GM23338 (cell line): ENCODE results near the gene ATP2B1. TPM values are rescaled to one million over a fixed set of nuclear protein-coding genes. Genes with fewer than 3 reads are reported as not detected.

Source experiments
- ATAC-seq: fragments of 200-7000 bp; cut with Tn5 transposase; 3 replicates; pipeline ENCODE4 v1.9.1; 2020
- DNase-seq: peaks from one replicate; pipeline ENCODE4 v3.0.0-alpha.2; 2015; ENCODE audit warnings: low spot score
- H2AFZ ChIP-seq: fragments of 200-600 bp; sonication (generic); 2 replicates; pipeline ENCODE4 v1.8.0; 2016; ENCODE audit warnings: antibody characterized with exemption, mild to moderate bottlenecking, moderate library complexity
- H3F3A ChIP-seq: fragments of 200-600 bp; sonication (generic); replicated peaks from 2 replicates; pipeline ENCODE4 v1.8.0; 2017; ENCODE audit warnings: antibody characterized with exemption, mixed run types, low read depth
- H3K27ac ChIP-seq: fragments of 200-600 bp; sonication (generic); 2 replicates; pipeline ENCODE4 v1.6.1; 2016; ENCODE audit warnings: low read depth
- H3K27me3 ChIP-seq: fragments of 200-600 bp; sonication (generic); 2 replicates; pipeline ENCODE4 v1.8.0; 2016; ENCODE audit warnings: mild to moderate bottlenecking, mixed run types, moderate library complexity; ENCODE audit not compliant: insufficient read depth
- H3K36me3 ChIP-seq: fragments of 200-600 bp; sonication (generic); 2 replicates; pipeline ENCODE4 v1.8.0; 2016; ENCODE audit warnings: mild to moderate bottlenecking; ENCODE audit not compliant: insufficient read depth
- H3K4me1 ChIP-seq: fragments of 200-600 bp; sonication (generic); 2 replicates; pipeline ENCODE4 v1.8.0; 2016; ENCODE audit warnings: mild to moderate bottlenecking, moderate library complexity; ENCODE audit not compliant: insufficient read depth
- H3K4me2 ChIP-seq: fragments of 200-600 bp; sonication (generic); 2 replicates; pipeline ENCODE4 v1.7.1; 2017; ENCODE audit warnings: mixed run types
- H3K4me3 ChIP-seq: fragments of 200-600 bp; sonication (generic); 2 replicates; pipeline ENCODE4 v1.6.1; 2016; ENCODE audit warnings: mixed run types
- H3K79me2 ChIP-seq: fragments of 200-600 bp; sonication (generic); replicated peaks from 2 replicates; pipeline ENCODE4 v1.8.0; 2017; ENCODE audit warnings: mild to moderate bottlenecking; ENCODE audit not compliant: insufficient read depth
- H3K9me2 ChIP-seq: fragments of 200-600 bp; sonication (generic); 2 replicates; pipeline ENCODE4 v1.8.0; 2017; ENCODE audit not compliant: insufficient read depth
- H4K20me1 ChIP-seq: fragments of 200-600 bp; sonication (generic); replicated peaks from 2 replicates; pipeline ENCODE4 v1.8.0; 2017; ENCODE audit warnings: mild to moderate bottlenecking; ENCODE audit not compliant: insufficient read depth
- H3K27ac Mint-ChIP-seq: 2 replicates; pipeline ENCODE4 v1.8.0; 2020; ENCODE audit warnings: inconsistent platforms, mild to moderate bottlenecking, moderate library complexity, mixed read lengths
- H3K27me3 Mint-ChIP-seq: 3 replicates; pipeline ENCODE4 v1.8.0; 2022; ENCODE audit warnings: low read depth, mild to moderate bottlenecking, moderate library complexity, mixed read lengths, inconsistent platforms; ENCODE audit not compliant: insufficient read depth, poor library complexity
- H3K36me3 Mint-ChIP-seq: 3 replicates; pipeline ENCODE4 v1.8.0; 2021; ENCODE audit warnings: low read depth, mild to moderate bottlenecking, inconsistent platforms, moderate library complexity, mixed read lengths
- H3K4me1 Mint-ChIP-seq: 3 replicates; pipeline ENCODE4 v1.8.0; 2020; ENCODE audit warnings: mild to moderate bottlenecking, inconsistent platforms, mixed read lengths
- H3K4me3 Mint-ChIP-seq: 3 replicates; pipeline ENCODE4 v1.8.0; 2021; ENCODE audit warnings: moderate library complexity, mild to moderate bottlenecking, inconsistent platforms, mixed read lengths
- H3K9me3 Mint-ChIP-seq: 3 replicates; pipeline ENCODE4 v1.8.0; 2020; ENCODE audit warnings: moderate library complexity, mild to moderate bottlenecking, inconsistent platforms, mixed read lengths
- CREB1 ChIP-seq: fragments of 250-450 bp; sonication (Bioruptor Pico); IDR thresholded peaks from 2 replicates; pipeline ENCODE4 v1.5.0; 2020; ENCODE audit warnings: low read depth, mild to moderate bottlenecking, moderate library complexity
- EZH2 ChIP-seq: fragments of 200-600 bp; sonication (generic); IDR thresholded peaks from one replicate; pipeline ENCODE4 v1.8.0; 2017; ENCODE audit warnings: antibody characterized with exemption, mild to moderate bottlenecking, low read depth; ENCODE audit not compliant: unreplicated experiment
- EZH2phosphoT487 ChIP-seq: fragments of 200-600 bp; sonication (generic); IDR thresholded peaks from one replicate; pipeline ENCODE4 v1.8.1; 2018; ENCODE audit warnings: antibody characterized with exemption; ENCODE audit not compliant: unreplicated experiment
- JUNB ChIP-seq: IDR thresholded peaks from one replicate; pipeline ENCODE4 v1.6.1; 2016; ENCODE audit warnings: antibody characterized with exemption; ENCODE audit not compliant: unreplicated experiment
- NANOG ChIP-seq: IDR thresholded peaks from 2 replicates; pipeline ENCODE4 v1.6.1; 2016; ENCODE audit warnings: antibody characterized with exemption, borderline replicate concordance
- POLR2AphosphoS5 ChIP-seq: IDR thresholded peaks from 2 replicates; pipeline ENCODE4 v1.6.1; 2016; ENCODE audit warnings: antibody characterized with exemption, low read depth
- STAT1 ChIP-seq: IDR thresholded peaks from one replicate; pipeline ENCODE4 v1.6.1; 2016; ENCODE audit warnings: antibody characterized with exemption; ENCODE audit not compliant: unreplicated experiment
- ZNF114 ChIP-seq: fragments of 250-450 bp; sonication (Bioruptor Pico); IDR thresholded peaks from 2 replicates; pipeline ENCODE4 v1.5.0; 2020; ENCODE audit warnings: mild to moderate bottlenecking, moderate library complexity
- ZNF331 ChIP-seq: fragments of 250-450 bp; sonication (Bioruptor Pico); IDR thresholded peaks from 2 replicates; pipeline ENCODE4 v1.5.0; 2020; ENCODE audit warnings: low read depth, mild to moderate bottlenecking, moderate library complexity
- polyA plus RNA-seq: library from polyadenylated mRNA; unstranded; fragments of >200 nt; fragmentation: Nextera tagmentation; extraction: Ambion mirVana; gene quantifications from 2 replicates; pipeline ENCODE4 v1.2.1, GENCODE V29; 2016
- total RNA-seq: library from RNA; depleted of rRNA; stranded (reverse); fragments of >200 nt; shearing (Covaris generic); gene quantifications from 2 replicates; pipeline ENCODE4 v1.2.3, GENCODE V29; 2014
- TF ChIP-seq, protein P1 (sequence below): fragments of 250-450 bp; sonication (Bioruptor Pico); IDR thresholded peaks from 2 replicates; pipeline ENCODE4 v1.5.0; 2020; ENCODE audit warnings: mild to moderate bottlenecking, moderate library complexity
- TF ChIP-seq, protein P2 (sequence below), 2 experiments: fragments of 200-600 bp in 1 of 2; sonication (generic) in 1 of 2; conservative IDR thresholded peaks; 2 replicates each; pipeline versions ENCODE4 v1.5.1 to v1.6.1; 2016 to 2017; ENCODE audit warnings: antibody characterized with exemption in 2 of 2, low read depth in 2 of 2, mild to moderate bottlenecking in 2 of 2, moderate library complexity in 1 of 2
- TF ChIP-seq, protein P3 (sequence below): IDR thresholded peaks from 2 replicates; pipeline ENCODE4 v1.6.1; 2016; ENCODE audit warnings: antibody characterized with exemption
- TF ChIP-seq, protein P4 (sequence below): IDR thresholded peaks from one replicate; pipeline ENCODE4 v1.6.1; 2018; ENCODE audit warnings: antibody characterized with exemption; ENCODE audit not compliant: unreplicated experiment

The ATP2B1 gene
- total and polyA plus RNA-seq, 2 experiments from 2014 or later = 39.3 to 42.3 TPM

DNA sequence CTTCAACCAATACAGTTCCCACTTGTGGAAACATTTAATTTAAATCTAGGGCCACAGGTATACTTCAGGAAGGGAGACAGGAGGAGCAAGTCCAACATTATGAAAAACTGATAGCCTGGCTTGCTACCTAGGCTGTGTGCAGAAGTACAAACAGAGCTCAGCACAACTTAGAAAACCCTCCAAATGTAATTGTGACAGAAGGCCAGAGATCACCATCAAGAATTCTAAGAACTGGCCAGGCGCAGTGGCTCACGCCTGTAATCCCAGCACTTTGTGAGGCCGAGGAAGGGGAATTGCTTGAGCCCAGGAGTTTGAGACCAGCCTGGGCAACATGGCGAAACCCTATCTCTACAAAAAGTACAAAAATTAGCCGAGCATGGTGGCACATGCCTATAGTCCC is 14.1 kb downstream of the ATP2B1 start:
- Mint-ChIP-seq H3K4me1 (peaks cover 21% of the 10 kb centered on the region), H3K27me3 (no peaks in the 10 kb centered on the region), H3K4me3 (no peak overlapping the region), H3K9me3 (no peaks in the 10 kb centered on the region), H3K36me3 (no peaks in the 10 kb centered on the region), H3K27ac (no peak overlapping the region)
- Histone ChIP-seq H4K20me1 (peaks cover 23% of the 10 kb centered on the region), H3F3A (no peaks in the 10 kb centered on the region), H3K4me2 (no peak overlapping the region), H3K9me2 (no peaks in the 10 kb centered on the region), H3K4me1 (no peaks in the 10 kb centered on the region; the same call in 1 of the 2 replicates), H3K27me3 (no peaks in the 10 kb centered on the region), H3K4me3 (no peak overlapping the region), H3K36me3 (no peaks in the 10 kb centered on the region), H2AFZ (no peak overlapping the region), H3K27ac (no peak overlapping the region), H3K79me2 (peaks cover 95% of the 10 kb centered on the region)
- TF ChIP-seq JUNB = no peak
- TF ChIP-seq ZNF114 (CRISPR knock-in tag) = no peak
- TF ChIP-seq POLR2AphosphoS5 = no peak
- TF ChIP-seq NANOG = no peak
- TF ChIP-seq EZH2 = no peak
- TF ChIP-seq ZNF331 (CRISPR knock-in tag) = no peak
- TF ChIP-seq, protein P1, sequence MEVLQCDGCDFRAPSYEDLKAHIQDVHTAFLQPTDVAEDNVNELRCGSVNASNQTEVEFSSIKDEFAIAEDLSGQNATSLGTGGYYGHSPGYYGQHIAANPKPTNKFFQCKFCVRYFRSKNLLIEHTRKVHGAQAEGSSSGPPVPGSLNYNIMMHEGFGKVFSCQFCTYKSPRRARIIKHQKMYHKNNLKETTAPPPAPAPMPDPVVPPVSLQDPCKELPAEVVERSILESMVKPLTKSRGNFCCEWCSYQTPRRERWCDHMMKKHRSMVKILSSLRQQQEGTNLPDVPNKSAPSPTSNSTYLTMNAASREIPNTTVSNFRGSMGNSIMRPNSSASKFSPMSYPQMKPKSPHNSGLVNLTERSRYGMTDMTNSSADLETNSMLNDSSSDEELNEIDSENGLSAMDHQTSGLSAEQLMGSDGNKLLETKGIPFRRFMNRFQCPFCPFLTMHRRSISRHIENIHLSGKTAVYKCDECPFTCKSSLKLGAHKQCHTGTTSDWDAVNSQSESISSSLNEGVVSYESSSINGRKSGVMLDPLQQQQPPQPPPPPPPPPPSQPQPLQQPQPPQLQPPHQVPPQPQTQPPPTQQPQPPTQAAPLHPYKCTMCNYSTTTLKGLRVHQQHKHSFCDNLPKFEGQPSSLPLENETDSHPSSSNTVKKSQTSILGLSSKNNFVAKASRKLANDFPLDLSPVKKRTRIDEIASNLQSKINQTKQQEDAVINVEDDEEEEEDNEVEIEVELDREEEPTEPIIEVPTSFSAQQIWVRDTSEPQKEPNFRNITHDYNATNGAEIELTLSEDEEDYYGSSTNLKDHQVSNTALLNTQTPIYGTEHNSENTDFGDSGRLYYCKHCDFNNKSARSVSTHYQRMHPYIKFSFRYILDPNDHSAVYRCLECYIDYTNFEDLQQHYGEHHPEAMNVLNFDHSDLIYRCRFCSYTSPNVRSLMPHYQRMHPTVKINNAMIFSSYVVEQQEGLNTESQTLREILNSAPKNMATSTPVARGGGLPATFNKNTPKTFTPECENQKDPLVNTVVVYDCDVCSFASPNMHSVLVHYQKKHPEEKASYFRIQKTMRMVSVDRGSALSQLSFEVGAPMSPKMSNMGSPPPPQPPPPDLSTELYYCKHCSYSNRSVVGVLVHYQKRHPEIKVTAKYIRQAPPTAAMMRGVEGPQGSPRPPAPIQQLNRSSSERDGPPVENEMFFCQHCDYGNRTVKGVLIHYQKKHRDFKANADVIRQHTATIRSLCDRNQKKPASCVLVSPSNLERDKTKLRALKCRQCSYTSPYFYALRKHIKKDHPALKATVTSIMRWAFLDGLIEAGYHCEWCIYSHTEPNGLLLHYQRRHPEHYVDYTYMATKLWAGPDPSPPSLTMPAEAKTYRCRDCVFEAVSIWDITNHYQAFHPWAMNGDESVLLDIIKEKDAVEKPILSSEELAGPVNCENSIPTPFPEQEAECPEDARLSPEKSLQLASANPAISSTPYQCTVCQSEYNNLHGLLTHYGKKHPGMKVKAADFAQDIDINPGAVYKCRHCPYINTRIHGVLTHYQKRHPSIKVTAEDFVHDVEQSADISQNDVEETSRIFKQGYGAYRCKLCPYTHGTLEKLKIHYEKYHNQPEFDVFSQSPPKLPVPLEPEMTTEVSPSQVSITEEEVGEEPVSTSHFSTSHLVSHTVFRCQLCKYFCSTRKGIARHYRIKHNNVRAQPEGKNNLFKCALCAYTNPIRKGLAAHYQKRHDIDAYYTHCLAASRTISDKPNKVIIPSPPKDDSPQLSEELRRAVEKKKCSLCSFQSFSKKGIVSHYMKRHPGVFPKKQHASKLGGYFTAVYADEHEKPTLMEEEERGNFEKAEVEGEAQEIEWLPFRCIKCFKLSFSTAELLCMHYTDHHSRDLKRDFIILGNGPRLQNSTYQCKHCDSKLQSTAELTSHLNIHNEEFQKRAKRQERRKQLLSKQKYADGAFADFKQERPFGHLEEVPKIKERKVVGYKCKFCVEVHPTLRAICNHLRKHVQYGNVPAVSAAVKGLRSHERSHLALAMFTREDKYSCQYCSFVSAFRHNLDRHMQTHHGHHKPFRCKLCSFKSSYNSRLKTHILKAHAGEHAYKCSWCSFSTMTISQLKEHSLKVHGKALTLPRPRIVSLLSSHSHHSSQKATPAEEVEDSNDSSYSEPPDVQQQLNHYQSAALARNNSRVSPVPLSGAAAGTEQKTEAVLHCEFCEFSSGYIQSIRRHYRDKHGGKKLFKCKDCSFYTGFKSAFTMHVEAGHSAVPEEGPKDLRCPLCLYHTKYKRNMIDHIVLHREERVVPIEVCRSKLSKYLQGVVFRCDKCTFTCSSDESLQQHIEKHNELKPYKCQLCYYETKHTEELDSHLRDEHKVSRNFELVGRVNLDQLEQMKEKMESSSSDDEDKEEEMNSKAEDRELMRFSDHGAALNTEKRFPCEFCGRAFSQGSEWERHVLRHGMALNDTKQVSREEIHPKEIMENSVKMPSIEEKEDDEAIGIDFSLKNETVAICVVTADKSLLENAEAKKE (CRISPR knock-in tag) = no peak
- TF ChIP-seq, protein P2, sequence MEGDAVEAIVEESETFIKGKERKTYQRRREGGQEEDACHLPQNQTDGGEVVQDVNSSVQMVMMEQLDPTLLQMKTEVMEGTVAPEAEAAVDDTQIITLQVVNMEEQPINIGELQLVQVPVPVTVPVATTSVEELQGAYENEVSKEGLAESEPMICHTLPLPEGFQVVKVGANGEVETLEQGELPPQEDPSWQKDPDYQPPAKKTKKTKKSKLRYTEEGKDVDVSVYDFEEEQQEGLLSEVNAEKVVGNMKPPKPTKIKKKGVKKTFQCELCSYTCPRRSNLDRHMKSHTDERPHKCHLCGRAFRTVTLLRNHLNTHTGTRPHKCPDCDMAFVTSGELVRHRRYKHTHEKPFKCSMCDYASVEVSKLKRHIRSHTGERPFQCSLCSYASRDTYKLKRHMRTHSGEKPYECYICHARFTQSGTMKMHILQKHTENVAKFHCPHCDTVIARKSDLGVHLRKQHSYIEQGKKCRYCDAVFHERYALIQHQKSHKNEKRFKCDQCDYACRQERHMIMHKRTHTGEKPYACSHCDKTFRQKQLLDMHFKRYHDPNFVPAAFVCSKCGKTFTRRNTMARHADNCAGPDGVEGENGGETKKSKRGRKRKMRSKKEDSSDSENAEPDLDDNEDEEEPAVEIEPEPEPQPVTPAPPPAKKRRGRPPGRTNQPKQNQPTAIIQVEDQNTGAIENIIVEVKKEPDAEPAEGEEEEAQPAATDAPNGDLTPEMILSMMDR (conservative IDR thresholded peaks at IDR 0.05; ENCODE audit: low read depth in 2 of 2) = no peak
- TF ChIP-seq, protein P3, sequence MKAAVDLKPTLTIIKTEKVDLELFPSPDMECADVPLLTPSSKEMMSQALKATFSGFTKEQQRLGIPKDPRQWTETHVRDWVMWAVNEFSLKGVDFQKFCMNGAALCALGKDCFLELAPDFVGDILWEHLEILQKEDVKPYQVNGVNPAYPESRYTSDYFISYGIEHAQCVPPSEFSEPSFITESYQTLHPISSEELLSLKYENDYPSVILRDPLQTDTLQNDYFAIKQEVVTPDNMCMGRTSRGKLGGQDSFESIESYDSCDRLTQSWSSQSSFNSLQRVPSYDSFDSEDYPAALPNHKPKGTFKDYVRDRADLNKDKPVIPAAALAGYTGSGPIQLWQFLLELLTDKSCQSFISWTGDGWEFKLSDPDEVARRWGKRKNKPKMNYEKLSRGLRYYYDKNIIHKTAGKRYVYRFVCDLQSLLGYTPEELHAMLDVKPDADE = no peak
- TF ChIP-seq, protein P4, sequence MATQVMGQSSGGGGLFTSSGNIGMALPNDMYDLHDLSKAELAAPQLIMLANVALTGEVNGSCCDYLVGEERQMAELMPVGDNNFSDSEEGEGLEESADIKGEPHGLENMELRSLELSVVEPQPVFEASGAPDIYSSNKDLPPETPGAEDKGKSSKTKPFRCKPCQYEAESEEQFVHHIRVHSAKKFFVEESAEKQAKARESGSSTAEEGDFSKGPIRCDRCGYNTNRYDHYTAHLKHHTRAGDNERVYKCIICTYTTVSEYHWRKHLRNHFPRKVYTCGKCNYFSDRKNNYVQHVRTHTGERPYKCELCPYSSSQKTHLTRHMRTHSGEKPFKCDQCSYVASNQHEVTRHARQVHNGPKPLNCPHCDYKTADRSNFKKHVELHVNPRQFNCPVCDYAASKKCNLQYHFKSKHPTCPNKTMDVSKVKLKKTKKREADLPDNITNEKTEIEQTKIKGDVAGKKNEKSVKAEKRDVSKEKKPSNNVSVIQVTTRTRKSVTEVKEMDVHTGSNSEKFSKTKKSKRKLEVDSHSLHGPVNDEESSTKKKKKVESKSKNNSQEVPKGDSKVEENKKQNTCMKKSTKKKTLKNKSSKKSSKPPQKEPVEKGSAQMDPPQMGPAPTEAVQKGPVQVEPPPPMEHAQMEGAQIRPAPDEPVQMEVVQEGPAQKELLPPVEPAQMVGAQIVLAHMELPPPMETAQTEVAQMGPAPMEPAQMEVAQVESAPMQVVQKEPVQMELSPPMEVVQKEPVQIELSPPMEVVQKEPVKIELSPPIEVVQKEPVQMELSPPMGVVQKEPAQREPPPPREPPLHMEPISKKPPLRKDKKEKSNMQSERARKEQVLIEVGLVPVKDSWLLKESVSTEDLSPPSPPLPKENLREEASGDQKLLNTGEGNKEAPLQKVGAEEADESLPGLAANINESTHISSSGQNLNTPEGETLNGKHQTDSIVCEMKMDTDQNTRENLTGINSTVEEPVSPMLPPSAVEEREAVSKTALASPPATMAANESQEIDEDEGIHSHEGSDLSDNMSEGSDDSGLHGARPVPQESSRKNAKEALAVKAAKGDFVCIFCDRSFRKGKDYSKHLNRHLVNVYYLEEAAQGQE = no peak
- no peak for TF ChIP-seq STAT1
- TF ChIP-seq CREB1 = no peak
- no peak for TF ChIP-seq EZH2phosphoT487
- DNase-seq (no peak), ATAC-seq (no peak)
